C4-2B (cell line): ENCODE results near the gene PRAF2.

Experiments
- CTCF ChIP-seq: fragments of 450-650 bp; conservative IDR thresholded peaks from 2 replicates; pipeline ENCODE4 v1.5.1; 2017; ENCODE audit warnings: mild to moderate bottlenecking
- ZFX ChIP-seq: fragments of 450-650 bp; IDR thresholded peaks from 2 replicates; pipeline ENCODE4 v1.6.1; 2017

GRCh38 chrX:49108641-49109040, 34.8 kb upstream of the PRAF2 start:
- TF ChIP-seq CTCF (no peak), ZFX (no peak)
